AG09309 (cell line): ENCODE results near the gene MKLN1.

Experiments used
- DNase-seq: peaks from one replicate; pipeline ENCODE4 v3.0.0-alpha.2; 2010; ENCODE audit warnings: low read depth
- H3K4me3 ChIP-seq: 2 replicates; pipeline ENCODE4 v1.5.1; 2011; ENCODE audit warnings: mild to moderate bottlenecking, low read depth, low read length, moderate library complexity; ENCODE audit not compliant: control insufficient read depth
- CTCF ChIP-seq: IDR thresholded peaks from 2 replicates; pipeline ENCODE4 v1.5.1; 2011; ENCODE audit warnings: mild to moderate bottlenecking, low read depth, low read length, inconsistent platforms; ENCODE audit not compliant: insufficient read depth, control insufficient read depth; ENCODE audit errors: missing control alignments

Gene MKLN1

GRCh38 chr7:131370523-131370968 is 42.9 kb downstream of the MKLN1 start:
- no peak for TF ChIP-seq CTCF
- H3K4me3 ChIP-seq = no peak overlapping the region
- DNase-seq = peak; percentile 2

GRCh38 chr7:131371411-131371810 is 43.7 kb downstream of the MKLN1 start:
- no peak for TF ChIP-seq CTCF
- DNase-seq = no peak
- H3K4me3 ChIP-seq = no peak overlapping the region

GRCh38 chr7:131372554-131372953 is 44.9 kb downstream of the MKLN1 start:
- no peak overlapping the region for H3K4me3 ChIP-seq
- TF ChIP-seq CTCF = no peak
- DNase-seq = no peak

- no peak overlapping the region for H3K4me3 ChIP-seq
- TF ChIP-seq CTCF = no peak
- no peak for DNase-seq
Observed at GRCh38 chr7:131374821-131375220, 47.1 kb downstream of the MKLN1 start.

- no peak overlapping the region for H3K4me3 ChIP-seq
- DNase-seq = peak; percentile 18
- no peak for TF ChIP-seq CTCF
Observed at GRCh38 chr7:131381069-131381838, 53.6 kb downstream of the MKLN1 start.

GRCh38 chr7:131383417-131384285 is 56.0 kb downstream of the MKLN1 start:
- TF ChIP-seq CTCF = no peak
- no peak overlapping the region for H3K4me3 ChIP-seq
- peak; percentile 1 for DNase-seq
